K562 (cell line): ENCODE data around the gene WTAP. TPM values are rescaled to one million over a fixed set of nuclear protein-coding genes. Genes with fewer than 3 reads are reported as not detected.

Experiments
- ASH1L ChIP-seq: fragments of 450-650 bp; IDR thresholded peaks from 2 replicates; pipeline ENCODE4 v1.6.1; 2018; ENCODE audit warnings: borderline replicate concordance, mild to moderate bottlenecking, low read depth; ENCODE audit not compliant: partially characterized antibody
- GATA2 ChIP-seq: sonication (generic); formaldehyde crosslinking; IDR thresholded peaks from 2 replicates; pipeline ENCODE4 v1.4.0; 2020; ENCODE audit warnings: mild to moderate bottlenecking, missing genetic modification reagents
- HMGN3 ChIP-seq: IDR thresholded peaks from 2 replicates; pipeline ENCODE4 v1.6.1; 2011; ENCODE audit warnings: borderline replicate concordance, low read depth, mild to moderate bottlenecking, mixed read lengths, low read length; ENCODE audit not compliant: insufficient read length; ENCODE audit errors: extremely low read depth
- LEF1 ChIP-seq: fragments of 450-650 bp; IDR thresholded peaks from 2 replicates; pipeline ENCODE4 v1.6.1; 2016; ENCODE audit warnings: mild to moderate bottlenecking
- MBD1 ChIP-seq: fragments of 250-450 bp; sonication (Bioruptor Pico); IDR thresholded peaks from 2 replicates; pipeline ENCODE4 v1.8.0; 2022; ENCODE audit warnings: inconsistent platforms
- PRMT5 ChIP-seq: sonication (generic); formaldehyde crosslinking; IDR thresholded peaks from 2 replicates; pipeline ENCODE4 v1.5.0; 2020; ENCODE audit warnings: missing genetic modification reagents
- RB1 ChIP-seq: fragments of 450-650 bp; IDR thresholded peaks from 2 replicates; pipeline ENCODE4 v1.6.1; 2017; ENCODE audit warnings: low read depth, mild to moderate bottlenecking
- RERE ChIP-seq: sonication (generic); formaldehyde crosslinking; IDR thresholded peaks from 2 replicates; pipeline ENCODE4 v1.8.0; 2023; ENCODE audit warnings: missing genetic modification reagents, mild to moderate bottlenecking, borderline replicate concordance
- RFX7 ChIP-seq: fragments of 250-450 bp; sonication (Bioruptor Pico); IDR thresholded peaks from 2 replicates; pipeline ENCODE4 v1.5.1; 2021; ENCODE audit warnings: mild to moderate bottlenecking
- SLC30A9 ChIP-seq: fragments of 250-450 bp; sonication (Bioruptor Pico); IDR thresholded peaks from 2 replicates; pipeline ENCODE4 v1.8.0; 2022; ENCODE audit warnings: mild to moderate bottlenecking, moderate library complexity
- SNAPC5 ChIP-seq: fragments of 250-450 bp; sonication (Bioruptor Pico); IDR thresholded peaks from 2 replicates; pipeline ENCODE4 v1.8.0; 2021; ENCODE audit warnings: moderate library complexity, mild to moderate bottlenecking, inconsistent platforms
- SRSF1 ChIP-seq: fragments of 200-400 bp; formaldehyde crosslinking; IDR thresholded peaks from 2 replicates; pipeline ENCODE4 v1.6.1; 2017; ENCODE audit warnings: mild to moderate bottlenecking, low read depth, low read length, moderate library complexity
- STAT6 ChIP-seq: sonication (generic); formaldehyde crosslinking; IDR thresholded peaks from 2 replicates; pipeline ENCODE4 v1.8.1; 2023; ENCODE audit warnings: mild to moderate bottlenecking, missing genetic modification reagents
- TFE3 ChIP-seq: fragments of 450-650 bp; formaldehyde crosslinking; IDR thresholded peaks from 2 replicates; pipeline ENCODE4 v1.4.0; 2020; ENCODE audit warnings: mild to moderate bottlenecking, mixed read lengths
- ZNF551 ChIP-seq: fragments of 250-450 bp; sonication (Bioruptor Pico); IDR thresholded peaks from 2 replicates; pipeline ENCODE4 v1.5.0; 2021; ENCODE audit warnings: mild to moderate bottlenecking, moderate library complexity
- polyA plus RNA-seq, 8 experiments: library from polyadenylated mRNA; depleted of rRNA in 4 of 8; stranded (reverse) in 5 of 8; unstranded in 3 of 8; fragments of >200 nt; fragmentation: Nextera tagmentation in 2 of 8; fragmentation: Illumina TruSeq in 1 of 8; extraction: Ambion mirVana in 2 of 8; extraction: Trizol in 1 of 8; gene quantifications; 2 replicates each; pipeline versions ENCODE4 v1.2.1 to v1.2.3, GENCODE V29; 2011 to 2014; ENCODE audit warnings: inconsistent platforms in 1 of 8, missing spikeins in 1 of 8
- total RNA-seq, 7 experiments: library from RNA; depleted of rRNA in 6 of 7; stranded (reverse); fragments of >200 nt in 6 of 7; fragmentation: Illumina TruSeq in 2 of 7; extraction: Trizol in 2 of 7; gene quantifications; 2 replicates each; pipeline versions ENCODE4 v1.2.1 to v1.2.3, GENCODE V29; 2011 to 2021; ENCODE audit warnings: low replicate concordance in 1 of 7

WTAP gene
- total and polyA plus RNA-seq, 9 of the 15 experiments (the other 6 are each of a cell fraction or from before 2014, with no cell fraction given): 52.4 to 156 (median 110) TPM

- TF ChIP-seq TFE3 (CRISPR knock-in tag) (no peak), GATA2 (CRISPR knock-in tag) (no peak), RERE (CRISPR knock-in tag) (0 out of 2 replicates have a peak, but pooled peaks have one; percentile 25), PRMT5 (peak; percentile 77; the same call in 1 of the 2 replicates), MBD1 (CRISPR knock-in tag) (0 out of 2 replicates have a peak, but pooled peaks have one; percentile 18), ZNF551 (CRISPR knock-in tag) (no peak), SLC30A9 (CRISPR knock-in tag) (no peak), SRSF1 (no peak), HMGN3 (no peak), ASH1L (no peak), LEF1 (no peak), STAT6 (CRISPR knock-in tag) (no peak), RFX7 (CRISPR knock-in tag) (no peak), RB1 (0 out of 2 replicates have a peak, but pooled peaks have one; percentile 90), SNAPC5 (no peak)
Measured at GRCh38 chr6:159727717-159728445, 575 bp downstream of the WTAP start (continued).
